C4-2B (cell line): Measurements from ENCODE around the gene ZCCHC9.
A peak's percentile ranks its signal among the peaks of the same experiment; 100 is the strongest.

Source experiments
- CTCF ChIP-seq: fragments of 450-650 bp; conservative IDR thresholded peaks from 2 replicates; pipeline ENCODE4 v1.5.1; 2017; ENCODE audit warnings: mild to moderate bottlenecking
- ZFX ChIP-seq: fragments of 450-650 bp; IDR thresholded peaks from 2 replicates; pipeline ENCODE4 v1.6.1; 2017

GRCh38 chr5:81301271-81302015 is at the start of gene ZCCHC9:
- TF ChIP-seq CTCF (peak; percentile 21), ZFX (no peak)
